H9 (cell line): ENCODE measurements around the gene FHL2. TPM values are rescaled to one million over a fixed set of nuclear protein-coding genes. Genes with fewer than 3 reads are reported as not detected.

Source experiments
- DNase-seq: peaks from one replicate; pipeline ENCODE4 v3.0.0-alpha.2; 2017
- H2AFZ ChIP-seq: one replicate; pipeline ENCODE4 v1.6.1; 2013; ENCODE audit warnings: mild to moderate bottlenecking, low read length, control low read depth, moderate library complexity
- H2AK5ac ChIP-seq: 2 replicates; pipeline ENCODE4 v1.6.1; 2013; ENCODE audit warnings: low read length, control low read depth, mixed read lengths; ENCODE audit not compliant: insufficient read length
- H2BK120ac ChIP-seq: one replicate; pipeline ENCODE4 v1.6.1; 2013; ENCODE audit warnings: low read depth, mild to moderate bottlenecking, low read length, control low read depth, inconsistent platforms; ENCODE audit not compliant: poor library complexity, severe bottlenecking
- H2BK12ac ChIP-seq: 2 replicates; pipeline ENCODE4 v1.6.1; 2013; ENCODE audit warnings: low read length, control low read depth, mixed read lengths, low read depth; ENCODE audit not compliant: insufficient read length
- H2BK15ac ChIP-seq: 2 replicates; pipeline ENCODE4 v1.6.1; 2013; ENCODE audit warnings: low read depth, low read length, control low read depth
- H2BK20ac ChIP-seq: one replicate; pipeline ENCODE4 v1.6.1; 2013; ENCODE audit warnings: low read depth, mild to moderate bottlenecking, low read length, control low read depth, inconsistent platforms; ENCODE audit not compliant: poor library complexity, severe bottlenecking
- H2BK5ac ChIP-seq: 2 replicates; pipeline ENCODE4 v1.6.1; 2013; ENCODE audit warnings: low read length, control low read depth, mixed read lengths; ENCODE audit not compliant: insufficient read length
- H3K14ac ChIP-seq: 2 replicates; pipeline ENCODE4 v1.6.1; 2013; ENCODE audit warnings: low read length, control low read depth; ENCODE audit not compliant: insufficient read depth
- H3K18ac ChIP-seq: 2 replicates; pipeline ENCODE4 v1.6.1; 2013; ENCODE audit warnings: low read depth, mild to moderate bottlenecking, mixed read lengths, low read length, control low read depth; ENCODE audit not compliant: insufficient read length
- H3K23ac ChIP-seq: 2 replicates; pipeline ENCODE4 v1.6.1; 2013; ENCODE audit warnings: low read length, control low read depth, mixed read lengths, low read depth; ENCODE audit not compliant: insufficient read length
- H3K23me2 ChIP-seq: 2 replicates; pipeline ENCODE4 v1.6.1; 2013; ENCODE audit warnings: low read depth, mild to moderate bottlenecking, mixed read lengths, low read length, control low read depth; ENCODE audit not compliant: insufficient read length, poor library complexity, severe bottlenecking
- H3K27ac ChIP-seq: 2 replicates; pipeline ENCODE4 v1.5.1; 2013; ENCODE audit warnings: low read length, control low read depth, mixed read lengths, low read depth; ENCODE audit not compliant: insufficient read length
- H3K27me3 ChIP-seq: 2 replicates; pipeline ENCODE4 v1.6.1; 2013; ENCODE audit warnings: low read length, control low read depth, inconsistent platforms; ENCODE audit not compliant: insufficient read depth
- H3K4ac ChIP-seq: 2 replicates; pipeline ENCODE4 v1.6.1; 2013; ENCODE audit warnings: low read depth, mild to moderate bottlenecking, control low read depth, inconsistent platforms, low read length, moderate library complexity
- H3K4me1 ChIP-seq: 2 replicates; pipeline ENCODE4 v1.6.1; 2013; ENCODE audit warnings: low read length, control low read depth, inconsistent platforms; ENCODE audit not compliant: insufficient read depth
- H3K4me2 ChIP-seq: 2 replicates; pipeline ENCODE4 v1.6.1; 2013; ENCODE audit warnings: low read length, control low read depth, mixed read lengths; ENCODE audit not compliant: insufficient read length, insufficient read depth
- H3K56ac ChIP-seq: 2 replicates; pipeline ENCODE4 v1.6.1; 2013; ENCODE audit warnings: low read depth, mild to moderate bottlenecking, mixed read lengths, low read length, control low read depth; ENCODE audit not compliant: insufficient read length
- H3K79me1 ChIP-seq: 2 replicates; pipeline ENCODE4 v1.6.1; 2013; ENCODE audit warnings: low read depth, mild to moderate bottlenecking, moderate library complexity, low read length, control low read depth, inconsistent platforms; ENCODE audit not compliant: insufficient read depth, poor library complexity, severe bottlenecking
- H3K79me2 ChIP-seq: 2 replicates; pipeline ENCODE4 v1.6.1; 2013; ENCODE audit warnings: low read length, control low read depth, inconsistent platforms; ENCODE audit not compliant: insufficient read depth
- H3K9ac ChIP-seq: 2 replicates; pipeline ENCODE4 v1.6.1; 2013; ENCODE audit warnings: low read length, control low read depth, mixed read lengths; ENCODE audit not compliant: insufficient read length; ENCODE audit errors: extremely low read depth
- H3K9me3 ChIP-seq: one replicate; pipeline ENCODE4 v1.6.1; 2013; ENCODE audit warnings: low read depth, low read length, inconsistent platforms; ENCODE audit not compliant: control insufficient read depth
- H3T11ph ChIP-seq: one replicate; pipeline ENCODE4 v1.6.1; 2013; ENCODE audit warnings: mild to moderate bottlenecking, low read length, control low read depth, inconsistent platforms
- H4K20me1 ChIP-seq: one replicate; pipeline ENCODE4 v1.6.1; 2013; ENCODE audit not compliant: control insufficient read depth, insufficient read length, insufficient read depth
- H4K5ac ChIP-seq: 2 replicates; pipeline ENCODE4 v1.6.1; 2013; ENCODE audit warnings: low read depth, mild to moderate bottlenecking, mixed read lengths, low read length, control low read depth; ENCODE audit not compliant: insufficient read length
- H4K8ac ChIP-seq: replicated peaks from 2 replicates; pipeline ENCODE4 v1.6.1; 2013; ENCODE audit warnings: low read length, control low read depth, mixed read lengths, low read depth; ENCODE audit not compliant: insufficient read length
- H4K91ac ChIP-seq: 2 replicates; pipeline ENCODE4 v1.6.1; 2013; ENCODE audit warnings: low read depth, mild to moderate bottlenecking, moderate library complexity, mixed read lengths, low read length, control low read depth; ENCODE audit not compliant: insufficient read length
- H3K27ac Mint-ChIP-seq, 3 experiments: 2 replicates in 2 of 3; 3 replicates in 1 of 3; pipeline ENCODE4 v1.8.0; 2020 to 2021; ENCODE audit warnings: mixed read lengths in 3 of 3, mild to moderate bottlenecking in 1 of 3, moderate library complexity in 1 of 3
- H3K27me3 Mint-ChIP-seq: 2 replicates; pipeline ENCODE4 v1.8.0; 2021; ENCODE audit warnings: low read depth, mild to moderate bottlenecking, moderate library complexity, mixed read lengths
- H3K36me3 Mint-ChIP-seq, 3 experiments: 2 replicates in 2 of 3; 3 replicates in 1 of 3; pipeline ENCODE4 v1.8.0; 2020 to 2021; ENCODE audit warnings: low read depth in 3 of 3, mixed read lengths in 3 of 3; ENCODE audit not compliant: insufficient read depth in 1 of 3
- H3K4me1 Mint-ChIP-seq, 2 experiments: 2 replicates each; pipeline ENCODE4 v1.8.0; 2020; ENCODE audit warnings: mixed read lengths in 2 of 2
- H3K4me3 Mint-ChIP-seq, 2 experiments: 2 replicates in 1 of 2; 3 replicates in 1 of 2; pipeline ENCODE4 v1.8.0; 2020 to 2021; ENCODE audit warnings: mild to moderate bottlenecking in 2 of 2, mixed read lengths in 2 of 2, moderate library complexity in 1 of 2
- H3K9me3 Mint-ChIP-seq, 2 experiments: 2 replicates in 1 of 2; 3 replicates in 1 of 2; pipeline ENCODE4 v1.8.0; 2020; ENCODE audit warnings: mild to moderate bottlenecking in 2 of 2, mixed read lengths in 2 of 2, moderate library complexity in 1 of 2
- WGBS: extraction: QIAGEN DNeasy Blood & Tissue Kit; methylation state at CpG from one replicate; pipeline ENCODE4 v1.1.7; 2013; ENCODE audit warnings: missing lambda C conversion rate, low lambda C conversion rate, mixed read lengths; ENCODE audit not compliant: insufficient read length; ENCODE audit errors: extremely low coverage; 5-methylcytosine and 5-hydroxymethylcytosine counted together
- total RNA-seq: library from RNA; stranded (reverse); gene quantifications from 2 replicates; pipeline ENCODE4 v1.2.1, GENCODE V29; 2021
- TF ChIP-seq, protein P1 (sequence below): fragments of 200-600 bp; sonication (generic); conservative IDR thresholded peaks from 3 replicates; pipeline ENCODE4 v1.8.0; 2021; ENCODE audit warnings: antibody characterized with exemption, mild to moderate bottlenecking

The FHL2 gene
- total RNA-seq, 1 experiment from 2014 or later: 34.9 TPM

DNA sequence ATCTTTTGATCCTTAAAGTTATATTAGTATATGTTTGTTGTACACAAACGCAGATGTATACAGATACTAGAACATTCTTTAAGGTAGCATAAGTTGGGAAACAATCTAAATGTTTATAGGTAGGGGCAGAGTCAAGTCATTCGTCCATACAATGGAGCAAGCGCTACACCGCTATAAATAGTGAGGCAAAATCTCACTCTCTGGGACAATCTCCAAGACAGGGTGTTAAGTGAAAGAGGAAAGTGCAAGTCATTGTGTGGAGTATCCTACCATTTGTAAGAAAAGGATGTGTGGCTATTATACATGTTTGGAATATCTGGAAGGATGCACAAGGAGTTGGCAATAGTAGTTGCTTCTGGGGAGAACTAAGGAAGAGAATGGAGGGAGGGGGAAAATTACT lies 16.2 kb upstream of the FHL2 start:
- no peak for DNase-seq
- H2BK15ac ChIP-seq: no peak overlapping the region
- no peak overlapping the region for H3K27ac ChIP-seq
- no peak overlapping the region for H2AK5ac ChIP-seq
- no peak overlapping the region for H3K18ac ChIP-seq
- H3T11ph ChIP-seq: no peak overlapping the region
- no peaks in the 10 kb centered on the region for H4K20me1 ChIP-seq
- no peak overlapping the region for H2AFZ ChIP-seq
- no peak overlapping the region for H3K4ac ChIP-seq
- no peak overlapping the region for H4K8ac ChIP-seq
- H3K4me2 ChIP-seq: no peak overlapping the region
- Mint-ChIP-seq H3K36me3 (no peaks in the 10 kb centered on the region; a peak in 1 of 7 replicates), H3K4me1 (peaks cover 0 to 5% of the 10 kb centered on the region in 2 experiments; a peak in 2 of 4 replicates), H3K4me3 (no peak overlapping the region), H3K9me3 (peaks cover 0 to 2% of the 10 kb centered on the region in 2 experiments; a peak in 1 of 5 replicates), H3K27ac (no peak overlapping the region), H3K27me3 (peaks cover 7% of the 10 kb centered on the region)
- H2BK120ac ChIP-seq: no peak overlapping the region
- no peaks in the 10 kb centered on the region for H3K27me3 ChIP-seq
- no peak overlapping the region for H3K23ac ChIP-seq
- no peak overlapping the region for H2BK20ac ChIP-seq
- no peaks in the 10 kb centered on the region for H3K4me1 ChIP-seq
- no peaks in the 10 kb centered on the region for H3K9me3 ChIP-seq
- no peaks in the 10 kb centered on the region for H3K79me1 ChIP-seq
- H4K5ac ChIP-seq: no peak overlapping the region
- H3K14ac ChIP-seq: no peak overlapping the region
- WGBS: no CpG with 5 or more reads among the region's 4 CpGs
- no peak overlapping the region for H4K91ac ChIP-seq
- no peaks in the 10 kb centered on the region for H3K23me2 ChIP-seq
- no peak overlapping the region for H2BK5ac ChIP-seq
- TF ChIP-seq, protein P1, sequence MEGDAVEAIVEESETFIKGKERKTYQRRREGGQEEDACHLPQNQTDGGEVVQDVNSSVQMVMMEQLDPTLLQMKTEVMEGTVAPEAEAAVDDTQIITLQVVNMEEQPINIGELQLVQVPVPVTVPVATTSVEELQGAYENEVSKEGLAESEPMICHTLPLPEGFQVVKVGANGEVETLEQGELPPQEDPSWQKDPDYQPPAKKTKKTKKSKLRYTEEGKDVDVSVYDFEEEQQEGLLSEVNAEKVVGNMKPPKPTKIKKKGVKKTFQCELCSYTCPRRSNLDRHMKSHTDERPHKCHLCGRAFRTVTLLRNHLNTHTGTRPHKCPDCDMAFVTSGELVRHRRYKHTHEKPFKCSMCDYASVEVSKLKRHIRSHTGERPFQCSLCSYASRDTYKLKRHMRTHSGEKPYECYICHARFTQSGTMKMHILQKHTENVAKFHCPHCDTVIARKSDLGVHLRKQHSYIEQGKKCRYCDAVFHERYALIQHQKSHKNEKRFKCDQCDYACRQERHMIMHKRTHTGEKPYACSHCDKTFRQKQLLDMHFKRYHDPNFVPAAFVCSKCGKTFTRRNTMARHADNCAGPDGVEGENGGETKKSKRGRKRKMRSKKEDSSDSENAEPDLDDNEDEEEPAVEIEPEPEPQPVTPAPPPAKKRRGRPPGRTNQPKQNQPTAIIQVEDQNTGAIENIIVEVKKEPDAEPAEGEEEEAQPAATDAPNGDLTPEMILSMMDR: no peak
- H2BK12ac ChIP-seq: no peak overlapping the region
- H3K79me2 ChIP-seq: no peaks in the 10 kb centered on the region
- no peak overlapping the region for H3K9ac ChIP-seq
- no peak overlapping the region for H3K56ac ChIP-seq
